Activated naive CD4-positive, alpha-beta T cell treated with anti-CD3 and anti-CD28 coated beads, Interleukin-2, amount 50 U/mL, for 24 hours (primary cell): ENCODE data around the gene SOX4.

Source experiments
- H3K27ac Mint-ChIP-seq: one replicate; pipeline ENCODE4 v1.8.0; 2021; ENCODE audit warnings: mild to moderate bottlenecking, mixed read lengths
- H3K27me3 Mint-ChIP-seq: one replicate; pipeline ENCODE4 v1.8.0; 2021; ENCODE audit warnings: mixed read lengths
- H3K36me3 Mint-ChIP-seq: one replicate; pipeline ENCODE4 v1.8.0; 2021; ENCODE audit warnings: mixed read lengths
- H3K4me1 Mint-ChIP-seq: one replicate; pipeline ENCODE4 v1.8.0; 2021; ENCODE audit warnings: mixed read lengths
- H3K4me3 Mint-ChIP-seq: one replicate; pipeline ENCODE4 v1.8.0; 2021; ENCODE audit warnings: mild to moderate bottlenecking, mixed read lengths
- H3K9me3 Mint-ChIP-seq: one replicate; pipeline ENCODE4 v1.8.0; 2021; ENCODE audit warnings: mixed read lengths

The SOX4 gene

DNA sequence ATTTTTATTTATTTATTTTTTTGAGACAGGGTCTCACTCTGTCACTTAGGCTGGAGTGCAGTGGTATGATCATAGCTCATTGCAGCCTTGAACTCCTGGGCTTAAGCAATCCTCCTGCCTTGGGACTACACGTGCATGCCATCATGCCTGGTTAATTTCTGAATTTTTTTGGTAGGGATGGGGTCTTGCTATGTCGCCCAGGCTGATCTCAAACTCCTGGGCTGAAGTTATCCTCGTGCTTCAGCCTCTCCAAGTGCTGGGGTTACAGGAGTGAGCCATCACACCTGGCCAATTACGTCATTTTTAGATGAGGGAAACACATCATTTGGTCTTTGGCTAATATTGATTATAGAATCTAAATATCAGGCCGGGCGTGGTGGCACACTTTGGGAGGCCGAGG lies 32.1 kb downstream of the SOX4 start:
- no peaks in the 10 kb centered on the region for H3K4me1 Mint-ChIP-seq
- H3K4me3 Mint-ChIP-seq = no peak overlapping the region
- no peaks in the 10 kb centered on the region for H3K36me3 Mint-ChIP-seq
- H3K27me3 Mint-ChIP-seq = peaks cover 1% of the 10 kb centered on the region
- no peaks in the 10 kb centered on the region for H3K9me3 Mint-ChIP-seq
- H3K27ac Mint-ChIP-seq = no peak overlapping the region

DNA sequence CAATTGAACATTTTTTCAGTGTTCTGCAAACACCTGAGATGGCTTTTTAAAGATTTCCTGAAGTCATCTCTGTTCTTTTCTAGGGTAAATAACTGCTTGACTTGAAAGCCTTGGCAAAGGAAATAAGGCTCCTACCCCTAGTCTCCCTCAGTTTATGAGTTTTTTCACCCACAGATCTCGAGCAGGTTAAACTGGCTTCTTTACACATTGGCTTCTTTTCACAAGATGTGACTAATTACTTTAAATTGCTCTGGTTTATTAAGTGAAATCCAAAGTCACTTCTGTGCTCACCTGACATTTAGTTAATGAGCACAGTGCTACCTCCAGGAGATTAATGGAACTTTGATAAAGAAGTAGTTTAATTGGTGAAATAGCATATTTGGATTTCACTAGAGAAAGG lies 33.2 kb downstream of the SOX4 start:
- Mint-ChIP-seq H3K9me3 (no peaks in the 10 kb centered on the region), H3K27me3 (no peaks in the 10 kb centered on the region), H3K36me3 (no peaks in the 10 kb centered on the region), H3K4me1 (no peaks in the 10 kb centered on the region), H3K4me3 (no peak overlapping the region), H3K27ac (no peak overlapping the region)

DNA sequence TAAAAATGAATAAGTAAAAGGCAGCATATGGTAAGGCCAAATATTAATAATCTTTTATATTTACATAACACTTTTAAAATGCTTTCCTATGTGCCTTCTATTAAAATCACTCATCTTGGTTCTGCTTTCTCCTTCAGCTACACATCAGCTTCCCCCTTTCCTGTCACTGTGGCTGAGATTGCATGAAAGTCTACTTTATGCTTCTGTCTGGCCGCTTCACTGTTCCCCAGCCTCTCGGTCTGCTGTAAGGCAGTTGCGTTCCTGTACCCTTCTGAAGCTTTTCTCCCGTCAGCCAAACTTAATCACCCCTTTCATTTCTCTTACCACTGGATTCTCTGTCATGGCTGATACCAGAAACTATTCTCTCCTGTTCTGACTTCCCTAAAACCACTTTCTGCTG lies 34.6 kb downstream of the SOX4 start:
- Mint-ChIP-seq H3K36me3 (no peaks in the 10 kb centered on the region), H3K4me1 (no peaks in the 10 kb centered on the region), H3K4me3 (no peak overlapping the region), H3K9me3 (no peaks in the 10 kb centered on the region), H3K27me3 (no peaks in the 10 kb centered on the region), H3K27ac (no peak overlapping the region)

DNA sequence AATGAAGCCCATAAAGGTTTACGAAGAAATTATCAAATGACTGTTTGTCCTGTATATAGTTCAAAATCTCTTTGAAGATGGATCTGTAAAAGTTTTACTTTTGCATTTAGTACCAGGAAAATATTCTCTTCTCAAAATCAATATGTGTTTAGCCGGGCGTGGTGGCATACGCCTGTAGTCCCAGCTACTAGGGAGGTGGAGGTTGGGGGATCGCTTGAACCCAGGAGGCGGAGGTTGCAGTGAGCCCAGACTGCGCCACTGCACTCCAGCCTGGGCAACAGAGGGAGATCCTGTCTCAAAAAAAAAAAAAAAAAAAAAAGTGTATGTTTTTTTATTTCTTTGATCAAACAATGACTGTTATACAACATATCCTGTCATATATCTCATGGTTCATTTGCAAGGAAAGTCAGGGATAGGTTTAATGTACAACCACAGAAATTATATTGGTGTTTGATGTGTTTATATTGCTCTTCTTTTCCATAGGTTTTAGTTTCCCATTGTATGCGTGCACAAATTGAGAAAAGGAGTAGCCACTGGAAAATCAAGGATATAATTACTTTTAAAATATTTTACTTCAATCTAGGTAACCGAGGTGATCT lies 40.1 kb downstream of the SOX4 start:
- H3K4me3 Mint-ChIP-seq = no peak overlapping the region

DNA sequence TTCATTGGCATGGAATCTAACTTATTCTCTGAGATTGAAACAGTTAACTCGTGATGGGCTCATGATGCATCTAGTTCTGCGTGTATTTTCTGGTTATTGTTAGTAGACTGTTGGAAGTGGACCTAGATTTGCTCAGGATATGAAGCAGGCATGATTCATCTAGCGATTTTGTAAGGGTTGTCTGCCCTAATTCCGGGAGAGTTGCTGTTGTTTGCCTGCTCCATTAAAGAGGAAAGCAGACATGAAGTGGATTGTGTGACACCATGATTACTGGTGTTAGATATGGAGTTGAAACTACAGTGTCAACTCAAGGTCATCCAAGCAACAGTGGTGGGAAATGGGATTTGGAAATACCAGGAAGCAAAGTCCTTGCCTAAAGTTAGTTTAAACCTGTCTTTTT lies 41.0 kb downstream of the SOX4 start:
- Mint-ChIP-seq H3K9me3 (no peaks in the 10 kb centered on the region), H3K4me3 (no peak overlapping the region), H3K36me3 (no peaks in the 10 kb centered on the region)

More for the DNA sequence above, 40.1 kb downstream of the SOX4 start:
- Mint-ChIP-seq H3K36me3 (no peaks in the 10 kb centered on the region), H3K4me1 (no peaks in the 10 kb centered on the region), H3K9me3 (no peaks in the 10 kb centered on the region), H3K27ac (no peak overlapping the region), H3K27me3 (peaks cover 1% of the 10 kb centered on the region)

DNA sequence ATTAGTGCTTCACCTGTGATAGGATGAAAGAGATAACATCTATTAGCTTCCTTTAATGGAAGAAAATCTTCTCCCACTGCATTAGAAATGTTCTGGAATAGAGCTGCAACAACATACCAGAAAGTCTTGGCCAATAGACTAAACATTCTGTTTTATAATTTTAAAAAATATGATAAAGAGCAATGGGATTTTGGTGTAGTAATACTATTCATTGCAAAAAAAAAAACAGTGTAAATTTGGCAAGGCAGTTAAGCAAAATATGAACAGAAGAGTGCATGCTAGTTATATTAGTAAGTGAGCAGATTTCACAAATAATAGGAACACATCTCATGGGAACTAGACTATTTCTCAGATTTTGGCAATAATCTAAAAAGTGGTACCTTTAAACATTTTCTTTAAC lies 43.3 kb downstream of the SOX4 start:
- Mint-ChIP-seq H3K4me3 (no peak overlapping the region), H3K36me3 (no peaks in the 10 kb centered on the region), H3K4me1 (no peaks in the 10 kb centered on the region), H3K27me3 (peaks cover 1% of the 10 kb centered on the region), H3K27ac (no peak overlapping the region), H3K9me3 (no peaks in the 10 kb centered on the region)

More for the DNA sequence above, 41.0 kb downstream of the SOX4 start:
- no peaks in the 10 kb centered on the region for H3K4me1 Mint-ChIP-seq
- peaks cover 1% of the 10 kb centered on the region for H3K27me3 Mint-ChIP-seq
- no peak overlapping the region for H3K27ac Mint-ChIP-seq

DNA sequence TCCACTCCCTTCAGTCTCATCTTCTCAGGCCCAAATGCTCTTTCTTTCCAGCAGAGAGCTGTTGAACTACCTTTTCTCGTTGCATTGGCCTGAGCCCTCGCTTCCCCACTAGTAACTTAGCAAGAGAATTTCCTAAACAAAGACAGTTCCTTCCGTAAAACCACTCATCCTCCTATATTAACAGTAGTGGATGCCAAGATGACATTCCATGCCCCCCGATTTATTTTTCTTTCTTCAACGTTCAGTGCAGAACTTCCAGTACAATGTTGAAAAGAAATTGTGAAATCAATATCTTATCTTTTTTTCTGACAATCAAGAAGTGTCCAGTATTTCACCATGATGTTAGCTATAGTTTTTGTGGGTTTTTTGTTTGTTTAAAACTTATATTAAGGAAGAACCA lies 45.8 kb downstream of the SOX4 start:
- H3K4me1 Mint-ChIP-seq = no peaks in the 10 kb centered on the region
- H3K27ac Mint-ChIP-seq = no peak overlapping the region

More for the DNA sequence above, 45.8 kb downstream of the SOX4 start:
- no peaks in the 10 kb centered on the region for H3K36me3 Mint-ChIP-seq
- no peaks in the 10 kb centered on the region for H3K9me3 Mint-ChIP-seq
- peaks cover 3% of the 10 kb centered on the region for H3K27me3 Mint-ChIP-seq
- no peak overlapping the region for H3K4me3 Mint-ChIP-seq
